ENCODE data around the gene SSUH2.
"Not testable (repeated sequence)": the region's sequence is repeated elsewhere in the genome, so short reads cannot be mapped to it uniquely, and the experiment has no call there.

The SSUH2 gene

GRCh38 chr3:8658306-8659212 lies 14.0 kb upstream of the SSUH2 start:
- 88 to 90% methylated on average over 8 to 11 of the region's 12 CpGs for WGBS, 2 experiments (ENCODE audit: insufficient coverage in 2 of 2)
- Histone ChIP-seq H3K36me3 (ENCODE audit: control insufficient read depth, insufficient read depth, low read length) (no peaks in the 10 kb centered on the region), H3K27ac (ENCODE audit: low read depth, low read length, severe bottlenecking) (peak overlapping the region; percentile 6), H3K4me1 (ENCODE audit: control insufficient read depth, insufficient read depth, low read length, poor library complexity, severe bottlenecking) (peaks cover 12% of the 10 kb centered on the region), H3K9me3 (ENCODE audit: control insufficient read depth, low read length) (peaks cover 4% of the 10 kb centered on the region), H3K4me3 (ENCODE audit: extremely low read depth, insufficient read depth, low read length, poor library complexity, severe bottlenecking) (no peak overlapping the region)

GRCh38 chr3:8657804-8658305 lies 13.3 kb upstream of the SSUH2 start:
- Histone ChIP-seq H3K9me3 (ENCODE audit: control insufficient read depth, low read length) (peaks cover 4% of the 10 kb centered on the region), H3K4me1 (ENCODE audit: control insufficient read depth, insufficient read depth, low read length, poor library complexity, severe bottlenecking) (peaks cover 12% of the 10 kb centered on the region), H3K36me3 (ENCODE audit: control insufficient read depth, insufficient read depth, low read length) (no peaks in the 10 kb centered on the region), H3K27ac (ENCODE audit: low read depth, low read length, severe bottlenecking) (no peak overlapping the region), H3K4me3 (ENCODE audit: extremely low read depth, insufficient read depth, low read length, poor library complexity, severe bottlenecking) (no peak overlapping the region)
- WGBS, 2 experiments (ENCODE audit: insufficient coverage in 2 of 2): 90 to 96% methylated on average over 7 to 8 of the region's 8 CpGs

- Histone ChIP-seq H3K36me3 (ENCODE audit: control insufficient read depth, insufficient read depth, low read length) (no peaks in the 10 kb centered on the region), H3K4me1 (ENCODE audit: control insufficient read depth, insufficient read depth, low read length, poor library complexity, severe bottlenecking) (peaks cover 12% of the 10 kb centered on the region), H3K4me3 (ENCODE audit: extremely low read depth, insufficient read depth, low read length, poor library complexity, severe bottlenecking) (no peak overlapping the region), H3K9me3 (ENCODE audit: control insufficient read depth, low read length) (peaks cover 4% of the 10 kb centered on the region), H3K27ac (ENCODE audit: low read depth, low read length, severe bottlenecking) (no peak overlapping the region)
- 97% methylated on average over 4 to 5 of the region's 8 CpGs for WGBS, 2 experiments (ENCODE audit: insufficient coverage in 2 of 2)
These were observed 11.6 kb upstream of the SSUH2 start for GRCh38 chr3:8656240-8656639.

- Histone ChIP-seq H3K4me1 (ENCODE audit: control insufficient read depth, insufficient read depth, low read length, poor library complexity, severe bottlenecking) (peaks cover 10% of the 10 kb centered on the region), H3K27ac (ENCODE audit: low read depth, low read length, severe bottlenecking) (no peak overlapping the region), H3K36me3 (ENCODE audit: control insufficient read depth, insufficient read depth, low read length) (no peaks in the 10 kb centered on the region), H3K4me3 (ENCODE audit: extremely low read depth, insufficient read depth, low read length, poor library complexity, severe bottlenecking) (no peak overlapping the region), H3K9me3 (ENCODE audit: control insufficient read depth, low read length) (peaks cover 4% of the 10 kb centered on the region)
- 80 to 88% methylated on average over 8 of the region's 10 CpGs for WGBS, 2 experiments (ENCODE audit: insufficient coverage in 2 of 2)
These were observed 10.8 kb upstream of the SSUH2 start for GRCh38 chr3:8655387-8655835.

- not testable (repeated sequence) for H3K27ac ChIP-seq (ENCODE audit: low read depth, low read length, severe bottlenecking); H3K9me3 ChIP-seq (ENCODE audit: control insufficient read depth, low read length); H3K36me3 ChIP-seq (ENCODE audit: control insufficient read depth, insufficient read depth, low read length); H3K4me3 ChIP-seq (ENCODE audit: extremely low read depth, insufficient read depth, low read length, poor library complexity, severe bottlenecking); H3K4me1 ChIP-seq (ENCODE audit: control insufficient read depth, insufficient read depth, low read length, poor library complexity, severe bottlenecking)
- 97% methylated on average over 2 to 4 of the region's 6 CpGs for WGBS, 2 experiments (ENCODE audit: insufficient coverage in 2 of 2)
These were observed 10.2 kb upstream of the SSUH2 start for GRCh38 chr3:8654572-8655329.

- Histone ChIP-seq H3K27ac (ENCODE audit: low read depth, low read length, severe bottlenecking) (no peak overlapping the region), H3K36me3 (ENCODE audit: control insufficient read depth, insufficient read depth, low read length) (no peaks in the 10 kb centered on the region), H3K4me3 (ENCODE audit: extremely low read depth, insufficient read depth, low read length, poor library complexity, severe bottlenecking) (no peak overlapping the region), H3K9me3 (ENCODE audit: control insufficient read depth, low read length) (peaks cover 4% of the 10 kb centered on the region), H3K4me1 (ENCODE audit: control insufficient read depth, insufficient read depth, low read length, poor library complexity, severe bottlenecking) (peaks cover 4% of the 10 kb centered on the region)
- WGBS, 2 experiments (ENCODE audit: insufficient coverage in 2 of 2): 88 to 91% methylated on average over 5 to 7 of the region's 8 CpGs
These were observed 9.3 kb upstream of the SSUH2 start for GRCh38 chr3:8653800-8654408.

DNA sequence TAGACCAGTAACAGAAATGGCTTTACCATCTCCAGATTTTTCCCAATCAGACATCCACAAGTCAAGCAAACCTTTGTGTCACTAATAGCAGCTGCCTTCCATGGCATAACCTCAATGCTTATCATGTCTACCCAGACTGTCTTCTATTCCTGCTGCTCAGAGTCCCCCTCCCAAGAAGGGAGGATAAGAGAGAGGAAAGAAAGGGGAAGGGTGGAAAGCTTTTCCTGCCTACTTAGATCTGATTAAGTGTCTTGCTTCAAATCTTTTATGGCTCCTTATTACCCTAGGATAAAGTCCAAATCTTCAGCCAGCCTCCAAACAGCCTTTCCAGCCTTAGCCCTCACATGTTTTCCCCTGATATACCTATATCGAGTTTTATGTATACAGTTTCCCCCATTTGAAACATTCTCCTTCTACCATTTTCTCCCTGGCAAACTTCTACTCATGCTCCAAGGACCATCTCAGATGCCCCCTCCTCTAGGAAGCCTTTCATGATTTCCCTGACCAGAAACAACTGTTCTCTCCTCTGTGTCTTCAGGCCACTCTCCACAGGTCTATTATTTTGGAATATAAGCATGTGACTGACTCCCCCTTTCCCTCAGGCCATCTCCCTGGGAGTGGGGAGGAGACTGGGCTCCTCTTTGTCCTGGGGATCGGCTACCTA lies 7.9 kb upstream of the SSUH2 start:
- H3K4me3 ChIP-seq (ENCODE audit: extremely low read depth, insufficient read depth, low read length, poor library complexity, severe bottlenecking): no peak overlapping the region
- no peak overlapping the region for H3K27ac ChIP-seq (ENCODE audit: low read depth, low read length, severe bottlenecking)
- 84 to 86% methylated on average over 2 of the region's 2 CpGs for WGBS, 2 experiments (ENCODE audit: insufficient coverage in 2 of 2)
- peaks cover 4% of the 10 kb centered on the region for H3K4me1 ChIP-seq (ENCODE audit: control insufficient read depth, insufficient read depth, low read length, poor library complexity, severe bottlenecking)
- peaks cover 4% of the 10 kb centered on the region for H3K9me3 ChIP-seq (ENCODE audit: control insufficient read depth, low read length)
- H3K36me3 ChIP-seq (ENCODE audit: control insufficient read depth, insufficient read depth, low read length): no peaks in the 10 kb centered on the region

GRCh38 chr3:8651418-8652323 lies 7.1 kb upstream of the SSUH2 start:
- peaks cover 4% of the 10 kb centered on the region for H3K4me1 ChIP-seq (ENCODE audit: control insufficient read depth, insufficient read depth, low read length, poor library complexity, severe bottlenecking)
- H3K36me3 ChIP-seq (ENCODE audit: control insufficient read depth, insufficient read depth, low read length): no peaks in the 10 kb centered on the region
- no peak overlapping the region for H3K4me3 ChIP-seq (ENCODE audit: extremely low read depth, insufficient read depth, low read length, poor library complexity, severe bottlenecking)
- peaks cover 4% of the 10 kb centered on the region for H3K9me3 ChIP-seq (ENCODE audit: control insufficient read depth, low read length)
- H3K27ac ChIP-seq (ENCODE audit: low read depth, low read length, severe bottlenecking): peak overlapping the region; percentile 10
- 89 to 92% methylated on average over 10 of the region's 12 CpGs for WGBS, 2 experiments (ENCODE audit: insufficient coverage in 2 of 2)

- peak overlapping the region; percentile 10 for H3K27ac ChIP-seq (ENCODE audit: low read depth, low read length, severe bottlenecking)
These were observed 6.2 kb upstream of the SSUH2 start for GRCh38 chr3:8650583-8651416.

More at GRCh38 chr3:8650583-8651416, 6.2 kb upstream of the SSUH2 start:
- 89 to 95% methylated on average over 12 to 13 of the region's 13 CpGs for WGBS, 2 experiments (ENCODE audit: insufficient coverage in 2 of 2)
- H3K4me1 ChIP-seq (ENCODE audit: control insufficient read depth, insufficient read depth, low read length, poor library complexity, severe bottlenecking): peaks cover 4% of the 10 kb centered on the region
- no peaks in the 10 kb centered on the region for H3K36me3 ChIP-seq (ENCODE audit: control insufficient read depth, insufficient read depth, low read length)
- H3K9me3 ChIP-seq (ENCODE audit: control insufficient read depth, low read length): peaks cover 4% of the 10 kb centered on the region
- no peak overlapping the region for H3K4me3 ChIP-seq (ENCODE audit: extremely low read depth, insufficient read depth, low read length, poor library complexity, severe bottlenecking)

Data from mesodermal cell (in vitro differentiated cells).